Measurements from ENCODE around the gene ZDHHC17. TPM values are rescaled to one million over a fixed set of nuclear protein-coding genes. Genes with fewer than 3 reads are reported as not detected.

Gene ZDHHC17
- total and polyA plus RNA-seq, 2 donors (not counting 1 experiment from before 2014, with no cell fraction given): 30.5 to 141 TPM

DNA sequence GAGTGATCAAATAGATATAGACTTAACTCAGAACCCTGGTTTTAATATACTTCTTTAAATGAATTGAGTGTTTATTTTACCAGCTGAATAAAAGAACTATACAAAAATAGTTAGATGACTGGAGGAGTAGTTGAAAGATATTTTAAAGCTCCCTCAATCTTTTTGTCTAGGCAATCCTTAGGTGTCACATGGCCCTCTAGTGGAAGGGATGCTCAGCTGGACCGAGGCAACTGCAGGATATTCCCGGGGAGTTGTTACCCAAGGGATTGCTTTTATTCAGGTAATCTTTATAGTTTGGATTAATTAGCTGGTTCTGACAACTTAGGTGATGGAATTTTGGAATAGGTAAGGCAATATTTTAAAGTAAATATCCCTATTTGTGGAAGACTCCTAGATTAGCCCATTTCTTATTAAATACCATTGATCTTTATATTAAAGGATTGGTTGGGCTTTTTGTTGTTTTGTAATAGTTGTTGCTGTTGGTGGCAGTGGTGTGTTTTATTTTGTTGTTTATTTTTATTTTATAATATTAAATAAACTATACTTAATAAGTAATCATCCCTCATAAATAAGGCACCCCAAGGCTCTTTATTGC is 57.1 kb downstream of the ZDHHC17 start:
- no peak overlapping the region for H3K9ac ChIP-seq (ENCODE audit: insufficient read depth, low read length)

DNA sequence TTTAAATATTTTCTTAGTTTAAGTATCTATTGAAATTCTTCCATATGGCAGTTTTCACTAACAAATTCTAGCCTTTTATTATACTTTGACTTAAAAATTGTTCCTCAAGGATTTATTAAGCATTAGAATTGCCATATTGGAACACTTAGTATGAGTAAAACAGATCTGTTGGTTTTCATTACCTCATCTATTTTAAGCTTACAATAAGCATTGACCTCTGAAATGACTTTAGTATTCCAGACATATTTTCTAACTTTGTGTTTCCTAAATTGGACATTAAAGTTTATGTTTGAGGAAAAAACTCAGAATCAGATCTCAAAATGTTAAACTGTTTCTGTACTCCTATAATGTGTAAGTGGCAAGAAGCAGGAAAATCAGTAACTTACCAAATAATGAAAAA is 66.5 kb downstream of the ZDHHC17 start:
- no peaks in the 10 kb centered on the region for H3K27me3 ChIP-seq (ENCODE audit: control insufficient read depth, insufficient read depth, low read length)
- H3K4me3 ChIP-seq (replicated peaks in 1 of 4; ENCODE audit: control extremely low read depth in 1 of 4, insufficient read depth in 1 of 4, low read depth in 3 of 4, low read length in 4 of 4): no peak overlapping the region
- no peaks in the 10 kb centered on the region for H3K4me1 ChIP-seq (ENCODE audit: control insufficient read depth, extremely low read depth, insufficient read depth, low read length)
- no peaks in the 10 kb centered on the region for H3K9me3 ChIP-seq (ENCODE audit: control insufficient read depth, insufficient read depth, low read depth, low read length)
- H3K4me2 ChIP-seq (ENCODE audit: extremely low read depth, insufficient read depth, low read length): no peak overlapping the region
- no peaks in the 10 kb centered on the region for H3K79me2 ChIP-seq (ENCODE audit: control insufficient read depth, insufficient read depth, low read length)
- peak; percentile 16 to 21 for DNase-seq (ENCODE audit: low read depth in 2 of 2)
- no peak overlapping the region for H3K9ac ChIP-seq (ENCODE audit: insufficient read depth, low read length)
- no peak overlapping the region for H3K27ac ChIP-seq (ENCODE audit: insufficient read depth, low read length)
- H2AFZ ChIP-seq (ENCODE audit: low read length): no peak overlapping the region
- H4K20me1 ChIP-seq (ENCODE audit: control insufficient read depth, extremely low read depth, insufficient read depth, low read length): no peaks in the 10 kb centered on the region
- H3K36me3 ChIP-seq (ENCODE audit: control insufficient read depth, insufficient read depth, low read length): no peaks in the 10 kb centered on the region
- TF ChIP-seq, protein P1, sequence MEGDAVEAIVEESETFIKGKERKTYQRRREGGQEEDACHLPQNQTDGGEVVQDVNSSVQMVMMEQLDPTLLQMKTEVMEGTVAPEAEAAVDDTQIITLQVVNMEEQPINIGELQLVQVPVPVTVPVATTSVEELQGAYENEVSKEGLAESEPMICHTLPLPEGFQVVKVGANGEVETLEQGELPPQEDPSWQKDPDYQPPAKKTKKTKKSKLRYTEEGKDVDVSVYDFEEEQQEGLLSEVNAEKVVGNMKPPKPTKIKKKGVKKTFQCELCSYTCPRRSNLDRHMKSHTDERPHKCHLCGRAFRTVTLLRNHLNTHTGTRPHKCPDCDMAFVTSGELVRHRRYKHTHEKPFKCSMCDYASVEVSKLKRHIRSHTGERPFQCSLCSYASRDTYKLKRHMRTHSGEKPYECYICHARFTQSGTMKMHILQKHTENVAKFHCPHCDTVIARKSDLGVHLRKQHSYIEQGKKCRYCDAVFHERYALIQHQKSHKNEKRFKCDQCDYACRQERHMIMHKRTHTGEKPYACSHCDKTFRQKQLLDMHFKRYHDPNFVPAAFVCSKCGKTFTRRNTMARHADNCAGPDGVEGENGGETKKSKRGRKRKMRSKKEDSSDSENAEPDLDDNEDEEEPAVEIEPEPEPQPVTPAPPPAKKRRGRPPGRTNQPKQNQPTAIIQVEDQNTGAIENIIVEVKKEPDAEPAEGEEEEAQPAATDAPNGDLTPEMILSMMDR (conservative IDR thresholded peaks at IDR 0.05 in 1 of 2, IDR thresholded peaks at IDR 0.05 in 1 of 2; ENCODE audit: low read depth in 1 of 2, low read length in 2 of 2): no peak
- no peak for TF ChIP-seq EZH2 (IDR thresholded peaks at IDR 0.05; ENCODE audit: low read length, missing control alignments)

More for the DNA sequence above, 57.1 kb downstream of the ZDHHC17 start:
- no peaks in the 10 kb centered on the region for H3K4me1 ChIP-seq (ENCODE audit: control insufficient read depth, extremely low read depth, insufficient read depth, low read length)
- no peak overlapping the region for H3K4me2 ChIP-seq (ENCODE audit: extremely low read depth, insufficient read depth, low read length)
- TF ChIP-seq, protein P1 (conservative IDR thresholded peaks at IDR 0.05 in 1 of 2, IDR thresholded peaks at IDR 0.05 in 1 of 2; ENCODE audit: low read depth in 1 of 2, low read length in 2 of 2): peak; percentile 75 to 79
- no peak for TF ChIP-seq EZH2 (IDR thresholded peaks at IDR 0.05; ENCODE audit: low read length, missing control alignments)
- H3K27ac ChIP-seq (ENCODE audit: insufficient read depth, low read length): no peak overlapping the region
- H3K27me3 ChIP-seq (ENCODE audit: control insufficient read depth, insufficient read depth, low read length): no peaks in the 10 kb centered on the region
- no peak overlapping the region for H2AFZ ChIP-seq (ENCODE audit: low read length)
- H3K4me3 ChIP-seq (replicated peaks in 1 of 4; ENCODE audit: control extremely low read depth in 1 of 4, insufficient read depth in 1 of 4, low read depth in 3 of 4, low read length in 4 of 4): no peak overlapping the region
- DNase-seq (ENCODE audit: low read depth in 2 of 2): peak; percentile 40 to 50
- no peaks in the 10 kb centered on the region for H3K79me2 ChIP-seq (ENCODE audit: control insufficient read depth, insufficient read depth, low read length)
- no peaks in the 10 kb centered on the region for H3K36me3 ChIP-seq (ENCODE audit: control insufficient read depth, insufficient read depth, low read length)
- H3K9me3 ChIP-seq (ENCODE audit: control insufficient read depth, insufficient read depth, low read depth, low read length): no peaks in the 10 kb centered on the region
- no peaks in the 10 kb centered on the region for H4K20me1 ChIP-seq (ENCODE audit: control insufficient read depth, extremely low read depth, insufficient read depth, low read length)

DNA sequence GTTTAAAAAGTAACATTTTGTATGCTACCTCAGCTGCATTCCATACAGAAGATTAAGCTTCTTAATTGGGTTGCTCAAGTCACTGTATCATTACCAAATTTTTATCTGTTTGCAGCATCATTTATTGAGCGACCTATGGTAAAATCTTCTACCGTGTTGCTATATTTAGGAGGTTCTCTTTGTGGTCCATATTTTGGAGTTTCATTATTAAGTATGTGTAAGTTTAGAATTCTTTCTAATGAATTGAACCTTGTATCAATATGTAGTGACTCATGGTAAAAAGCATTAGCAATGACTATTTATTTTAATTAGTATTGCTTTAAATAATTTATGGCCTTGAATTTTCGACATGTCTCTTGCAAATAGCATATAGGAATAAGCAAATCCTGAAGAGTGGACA is 72.7 kb downstream of the ZDHHC17 start:
- H3K9me3 ChIP-seq (ENCODE audit: control insufficient read depth, insufficient read depth, low read depth, low read length): no peaks in the 10 kb centered on the region
- H3K79me2 ChIP-seq (ENCODE audit: control insufficient read depth, insufficient read depth, low read length): no peaks in the 10 kb centered on the region
- no peak overlapping the region for H3K27ac ChIP-seq (ENCODE audit: insufficient read depth, low read length)
- H3K36me3 ChIP-seq (ENCODE audit: control insufficient read depth, insufficient read depth, low read length): no peaks in the 10 kb centered on the region
- no peak overlapping the region for H3K4me3 ChIP-seq (replicated peaks in 1 of 4; ENCODE audit: control extremely low read depth in 1 of 4, insufficient read depth in 1 of 4, low read depth in 3 of 4, low read length in 4 of 4)
- no peak overlapping the region for H2AFZ ChIP-seq (ENCODE audit: low read length)
- no peak for DNase-seq (ENCODE audit: low read depth in 2 of 2)
- no peaks in the 10 kb centered on the region for H3K4me1 ChIP-seq (ENCODE audit: control insufficient read depth, extremely low read depth, insufficient read depth, low read length)
- no peak overlapping the region for H3K4me2 ChIP-seq (ENCODE audit: extremely low read depth, insufficient read depth, low read length)
- H3K9ac ChIP-seq (ENCODE audit: insufficient read depth, low read length): no peak overlapping the region
- H3K27me3 ChIP-seq (ENCODE audit: control insufficient read depth, insufficient read depth, low read length): no peaks in the 10 kb centered on the region
- no peaks in the 10 kb centered on the region for H4K20me1 ChIP-seq (ENCODE audit: control insufficient read depth, extremely low read depth, insufficient read depth, low read length)
- TF ChIP-seq, protein P1 (conservative IDR thresholded peaks at IDR 0.05 in 1 of 2, IDR thresholded peaks at IDR 0.05 in 1 of 2; ENCODE audit: low read depth in 1 of 2, low read length in 2 of 2): no peak
- TF ChIP-seq EZH2 (IDR thresholded peaks at IDR 0.05; ENCODE audit: low read length, missing control alignments): no peak
